GM21526 (cell line): ENCODE measurements around the gene DGKH.

ENCODE experiments used
- ATAC-seq: cut with Tn5 transposase; IDR thresholded peaks from one replicate; pipeline ENCODE4 v1.9.1; 2021; ENCODE audit warnings: moderate library complexity; ENCODE audit not compliant: unreplicated experiment, low FRiP score

The DGKH gene

GRCh38 chr13:42048342-42048683 lies at the start of gene DGKH:
Gene DGKH (plus strand): TSS chr13:42048648. CDS start chr13:42048774, 126 bp downstream.
- ATAC-seq, result no peak

GRCh38 chr13:42000846-42001245 lies 47.6 kb upstream of the DGKH start:
- no peak for ATAC-seq

GRCh38 chr13:42001580-42001979 lies 46.9 kb upstream of the DGKH start:
- ATAC-seq, result no peak

- ATAC-seq, result no peak
Measured at GRCh38 chr13:42002066-42002465, 46.4 kb upstream of the DGKH start.

- no peak for ATAC-seq
Measured at GRCh38 chr13:42007844-42008243, 40.6 kb upstream of the DGKH start.

GRCh38 chr13:42009057-42009456 lies 39.4 kb upstream of the DGKH start:
- no peak for ATAC-seq

GRCh38 chr13:42011601-42012350 lies 36.7 kb upstream of the DGKH start:
- ATAC-seq, result no peak

GRCh38 chr13:42014119-42014518 lies 34.3 kb upstream of the DGKH start:
- ATAC-seq, result no peak

GRCh38 chr13:42017264-42017663 lies 31.2 kb upstream of the DGKH start:
- ATAC-seq, result no peak

GRCh38 chr13:42021851-42022250 lies 26.6 kb upstream of the DGKH start:
- ATAC-seq, result no peak

- ATAC-seq, result no peak
Measured at GRCh38 chr13:42022336-42022735, 26.1 kb upstream of the DGKH start.

- no peak for ATAC-seq
Measured at GRCh38 chr13:42022796-42023493, 25.5 kb upstream of the DGKH start.

GRCh38 chr13:42027286-42027685 lies 21.2 kb upstream of the DGKH start:
- ATAC-seq, result no peak

GRCh38 chr13:42028113-42028799 lies 20.2 kb upstream of the DGKH start:
- ATAC-seq, result no peak

GRCh38 chr13:42035905-42036521 lies 12.4 kb upstream of the DGKH start:
- no peak for ATAC-seq

- ATAC-seq, result no peak
Measured at GRCh38 chr13:42036711-42037110, 11.7 kb upstream of the DGKH start.

- ATAC-seq, result no peak
Measured at GRCh38 chr13:42038661-42039456, 9.6 kb upstream of the DGKH start.

- peak; percentile 2 for ATAC-seq
Measured at GRCh38 chr13:42039457-42039945, 8.9 kb upstream of the DGKH start.

GRCh38 chr13:42039946-42040729 lies 8.3 kb upstream of the DGKH start:
- peak; percentile 50 for ATAC-seq

- peak; percentile 31 for ATAC-seq
Measured at GRCh38 chr13:42040730-42041010, 7.8 kb upstream of the DGKH start.
